HepG2 (cell line): ENCODE measurements around the gene CDK5RAP2. TPM values are rescaled to one million over a fixed set of nuclear protein-coding genes. Genes with fewer than 3 reads are reported as not detected.

Experiments used
- FOXP1 ChIP-seq, 2 experiments: fragments of 450-650 bp in 1 of 2; IDR thresholded peaks; 2 replicates each; pipeline ENCODE4 v1.6.1; 2017 to 2018; ENCODE audit warnings: antibody characterized with exemption in 1 of 2
- GFI1 ChIP-seq: sonication (generic); formaldehyde crosslinking; IDR thresholded peaks from 2 replicates; pipeline ENCODE4 v1.5.0; 2020; ENCODE audit warnings: missing genetic modification reagents, mild to moderate bottlenecking, borderline replicate concordance
- GZF1 ChIP-seq: sonication (generic); formaldehyde crosslinking; IDR thresholded peaks from 2 replicates; pipeline ENCODE4 v1.5.1; 2020; ENCODE audit warnings: mild to moderate bottlenecking, missing genetic modification reagents
- NR2C2 ChIP-seq: sonication (generic); formaldehyde crosslinking; IDR thresholded peaks from 2 replicates; pipeline ENCODE4 v1.4.0; 2020; ENCODE audit warnings: missing genetic modification reagents, mild to moderate bottlenecking, moderate library complexity, borderline replicate concordance
- NR2F1 ChIP-seq, 2 experiments: fragments of 450-650 bp in 1 of 2; formaldehyde crosslinking in 1 of 2; IDR thresholded peaks; 2 replicates each; pipeline versions ENCODE4 v1.5.0 to v1.6.1; 2016 to 2020; ENCODE audit warnings: mild to moderate bottlenecking in 1 of 2, missing compliant biosample characterization in 1 of 2, missing genetic modification reagents in 1 of 2, moderate library complexity in 1 of 2
- RARG ChIP-seq: sonication (generic); formaldehyde crosslinking; IDR thresholded peaks from 2 replicates; pipeline ENCODE4 v1.4.0; 2020; ENCODE audit warnings: low read depth, mild to moderate bottlenecking, missing genetic modification reagents
- REXO4 ChIP-seq: sonication (generic); formaldehyde crosslinking; IDR thresholded peaks from 2 replicates; pipeline ENCODE4 v1.8.0; 2022; ENCODE audit warnings: missing genetic modification reagents, mild to moderate bottlenecking, borderline replicate concordance
- SOX5 ChIP-seq: IDR thresholded peaks from 2 replicates; pipeline ENCODE4 v1.6.1; 2016; ENCODE audit warnings: borderline replicate concordance
- SP140L ChIP-seq: sonication (generic); formaldehyde crosslinking; IDR thresholded peaks from 2 replicates; pipeline ENCODE4 v1.4.0; 2020; ENCODE audit warnings: missing genetic modification reagents, borderline replicate concordance
- SSRP1 ChIP-seq: IDR thresholded peaks from 2 replicates; pipeline ENCODE4 v1.6.1; 2016; ENCODE audit warnings: control low read depth
- ZKSCAN8 ChIP-seq: IDR thresholded peaks from 2 replicates; pipeline ENCODE4 v1.6.1; 2016; ENCODE audit warnings: borderline replicate concordance, missing genetic modification reagents, missing compliant biosample characterization
- ZNF337 ChIP-seq: sonication (generic); formaldehyde crosslinking; IDR thresholded peaks from 2 replicates; pipeline ENCODE4 v1.5.1; 2020; ENCODE audit warnings: missing genetic modification reagents, low read depth, mild to moderate bottlenecking, borderline replicate concordance
- ZNF446 ChIP-seq: sonication (generic); formaldehyde crosslinking; IDR thresholded peaks from 2 replicates; pipeline ENCODE4 v1.5.0; 2020; ENCODE audit warnings: mild to moderate bottlenecking, missing genetic modification reagents
- ZNF510 ChIP-seq: sonication (generic); formaldehyde crosslinking; IDR thresholded peaks from 2 replicates; pipeline ENCODE4 v1.4.0; 2020; ENCODE audit warnings: low read depth, mild to moderate bottlenecking, missing genetic modification reagents
- polyA plus RNA-seq, 8 experiments: library from polyadenylated mRNA; depleted of rRNA in 3 of 8; stranded (reverse) in 7 of 8; unstranded in 1 of 8; fragments of >200 nt; fragmentation: Illumina TruSeq in 4 of 8; extraction: Trizol in 4 of 8; gene quantifications; 2 replicates each; pipeline versions ENCODE4 v1.2.1 to v1.2.3, GENCODE V29; 2011 to 2016; ENCODE audit warnings: low read depth in 4 of 8, missing spikeins in 1 of 8, mixed read lengths in 1 of 8; ENCODE audit not compliant: insufficient read depth in 1 of 8
- total RNA-seq, 5 experiments: library from RNA; depleted of rRNA; stranded (reverse); fragments of >200 nt; fragmentation: Illumina TruSeq; extraction: Trizol; gene quantifications; 2 replicates each; pipeline ENCODE4 v1.2.3, GENCODE V29; 2016; ENCODE audit warnings: low read depth in 1 of 5
- TF ChIP-seq, protein P1 (sequence below): sonication (generic); formaldehyde crosslinking; IDR thresholded peaks from 2 replicates; pipeline ENCODE4 v1.5.1; 2020; ENCODE audit warnings: missing genetic modification reagents, mild to moderate bottlenecking, borderline replicate concordance
- TF ChIP-seq, protein P2 (sequence below), 2 experiments: sonication (generic) in 1 of 2; formaldehyde crosslinking in 1 of 2; IDR thresholded peaks; 2 replicates each; pipeline versions ENCODE4 v1.5.1 to v1.6.1; 2011 to 2020; ENCODE audit warnings: borderline replicate concordance in 1 of 2, low read depth in 1 of 2, low read length in 1 of 2, mild to moderate bottlenecking in 1 of 2, missing genetic modification reagents in 1 of 2, moderate library complexity in 1 of 2
- TF ChIP-seq, protein P3 (sequence below): sonication (generic); formaldehyde crosslinking; IDR thresholded peaks from 2 replicates; pipeline ENCODE4 v1.5.0; 2020; ENCODE audit warnings: missing genetic modification reagents
- TF ChIP-seq, protein P4 (sequence below): IDR thresholded peaks from 2 replicates; pipeline ENCODE4 v1.6.1; 2016
- TF ChIP-seq, protein P5 (sequence below): sonication (generic); formaldehyde crosslinking; IDR thresholded peaks from 2 replicates; pipeline ENCODE4 v1.8.1; 2022; ENCODE audit warnings: low read depth, mild to moderate bottlenecking, missing genetic modification reagents

The CDK5RAP2 gene
- total and polyA plus RNA-seq, 2 of the 13 experiments (the other 11 are each of a cell fraction or from before 2014, with no cell fraction given) = 31.8 to 42.2 TPM

DNA sequence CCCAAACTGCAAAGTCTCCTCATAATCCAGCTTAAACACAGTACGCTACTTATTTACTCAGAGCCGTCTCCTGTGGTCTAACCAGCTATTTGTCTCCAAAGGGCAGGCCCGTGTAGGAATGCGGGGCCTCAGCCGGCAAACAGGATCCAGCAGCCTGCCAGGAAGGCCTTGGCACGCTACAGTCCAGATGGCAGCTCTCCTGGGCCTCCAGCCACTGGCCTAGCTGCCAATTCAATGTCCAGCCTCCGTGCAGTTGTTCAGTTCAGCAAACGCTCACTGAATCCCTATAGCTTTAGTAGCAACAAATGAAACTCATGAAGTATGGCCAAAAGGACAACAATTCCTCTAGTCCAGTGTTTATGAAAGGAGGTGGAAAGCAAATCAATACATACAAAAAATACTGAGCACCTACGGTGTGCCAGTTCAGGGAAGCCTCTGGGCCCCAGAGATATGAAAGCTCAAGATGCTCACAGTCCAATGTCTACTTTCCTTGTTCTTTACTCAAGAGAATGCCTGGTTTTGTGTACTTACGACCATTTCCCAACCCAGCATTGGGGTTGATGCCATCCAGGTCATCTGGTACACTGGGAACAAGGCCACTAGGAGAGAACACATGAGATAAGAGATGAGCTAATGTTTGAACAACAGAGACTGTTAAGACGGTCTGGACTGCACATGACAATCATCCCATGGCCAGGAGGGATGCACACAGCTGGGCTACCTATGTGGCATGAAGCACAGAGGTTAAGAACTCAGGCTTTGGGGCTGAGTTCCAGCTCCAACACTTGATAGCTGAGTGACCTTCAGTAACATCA lies 8.3 kb downstream of the CDK5RAP2 start (continued):
- TF ChIP-seq, protein P1, sequence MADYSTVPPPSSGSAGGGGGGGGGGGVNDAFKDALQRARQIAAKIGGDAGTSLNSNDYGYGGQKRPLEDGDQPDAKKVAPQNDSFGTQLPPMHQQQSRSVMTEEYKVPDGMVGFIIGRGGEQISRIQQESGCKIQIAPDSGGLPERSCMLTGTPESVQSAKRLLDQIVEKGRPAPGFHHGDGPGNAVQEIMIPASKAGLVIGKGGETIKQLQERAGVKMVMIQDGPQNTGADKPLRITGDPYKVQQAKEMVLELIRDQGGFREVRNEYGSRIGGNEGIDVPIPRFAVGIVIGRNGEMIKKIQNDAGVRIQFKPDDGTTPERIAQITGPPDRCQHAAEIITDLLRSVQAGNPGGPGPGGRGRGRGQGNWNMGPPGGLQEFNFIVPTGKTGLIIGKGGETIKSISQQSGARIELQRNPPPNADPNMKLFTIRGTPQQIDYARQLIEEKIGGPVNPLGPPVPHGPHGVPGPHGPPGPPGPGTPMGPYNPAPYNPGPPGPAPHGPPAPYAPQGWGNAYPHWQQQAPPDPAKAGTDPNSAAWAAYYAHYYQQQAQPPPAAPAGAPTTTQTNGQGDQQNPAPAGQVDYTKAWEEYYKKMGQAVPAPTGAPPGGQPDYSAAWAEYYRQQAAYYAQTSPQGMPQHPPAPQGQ = no peak
- TF ChIP-seq, protein P2, sequence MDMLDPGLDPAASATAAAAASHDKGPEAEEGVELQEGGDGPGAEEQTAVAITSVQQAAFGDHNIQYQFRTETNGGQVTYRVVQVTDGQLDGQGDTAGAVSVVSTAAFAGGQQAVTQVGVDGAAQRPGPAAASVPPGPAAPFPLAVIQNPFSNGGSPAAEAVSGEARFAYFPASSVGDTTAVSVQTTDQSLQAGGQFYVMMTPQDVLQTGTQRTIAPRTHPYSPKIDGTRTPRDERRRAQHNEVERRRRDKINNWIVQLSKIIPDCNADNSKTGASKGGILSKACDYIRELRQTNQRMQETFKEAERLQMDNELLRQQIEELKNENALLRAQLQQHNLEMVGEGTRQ (IDR thresholded peaks at IDR 0.05; ENCODE audit: low read depth, low read length) = peak; percentile 40; the same call in 1 of the 2 replicates
- TF ChIP-seq, protein P2 (CRISPR knock-in tag; IDR thresholded peaks at IDR 0.05; ENCODE audit: borderline replicate concordance) = peak; percentile 42; the same call in 1 of the 2 replicates
- TF ChIP-seq FOXP1 (IDR thresholded peaks at IDR 0.05) (peak; percentile 58; the same call in 1 of the 2 replicates), FOXP1 (CRISPR knock-in tag; IDR thresholded peaks at IDR 0.05) (peak; percentile 94), ZNF446 (CRISPR knock-in tag) (no peak), ZNF510 (CRISPR knock-in tag) (no peak), ZKSCAN8 (peak; percentile 84; the same call in 1 of the 2 replicates), RARG (CRISPR knock-in tag) (no peak), GFI1 (CRISPR knock-in tag) (peak; percentile 100), SSRP1 (CRISPR knock-in tag) (0 out of 2 replicates have a peak, but pooled peaks have one; percentile 62), SOX5 (peak; percentile 95), REXO4 (no peak), SP140L (CRISPR knock-in tag) (peak; percentile 26; the same call in 1 of the 2 replicates), NR2F1 (CRISPR knock-in tag; IDR thresholded peaks at IDR 0.05) (peak; percentile 19 to 82; a peak in 2 of 4 replicates), ZNF337 (CRISPR knock-in tag) (peak; percentile 62; the same call in 1 of the 2 replicates), NR2C2 (CRISPR knock-in tag) (peak; percentile 74; the same call in 1 of the 2 replicates), GZF1 (CRISPR knock-in tag) (peak; percentile 59; the same call in 1 of the 2 replicates)
- TF ChIP-seq, protein P3, sequence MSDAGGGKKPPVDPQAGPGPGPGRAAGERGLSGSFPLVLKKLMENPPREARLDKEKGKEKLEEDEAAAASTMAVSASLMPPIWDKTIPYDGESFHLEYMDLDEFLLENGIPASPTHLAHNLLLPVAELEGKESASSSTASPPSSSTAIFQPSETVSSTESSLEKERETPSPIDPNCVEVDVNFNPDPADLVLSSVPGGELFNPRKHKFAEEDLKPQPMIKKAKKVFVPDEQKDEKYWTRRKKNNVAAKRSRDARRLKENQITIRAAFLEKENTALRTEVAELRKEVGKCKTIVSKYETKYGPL (CRISPR knock-in tag) = no peak; the same call in 1 of the 2 replicates
- TF ChIP-seq, protein P4, sequence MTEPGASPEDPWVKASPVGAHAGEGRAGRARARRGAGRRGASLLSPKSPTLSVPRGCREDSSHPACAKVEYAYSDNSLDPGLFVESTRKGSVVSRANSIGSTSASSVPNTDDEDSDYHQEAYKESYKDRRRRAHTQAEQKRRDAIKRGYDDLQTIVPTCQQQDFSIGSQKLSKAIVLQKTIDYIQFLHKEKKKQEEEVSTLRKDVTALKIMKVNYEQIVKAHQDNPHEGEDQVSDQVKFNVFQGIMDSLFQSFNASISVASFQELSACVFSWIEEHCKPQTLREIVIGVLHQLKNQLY = peak; percentile 98
- TF ChIP-seq, protein P5, sequence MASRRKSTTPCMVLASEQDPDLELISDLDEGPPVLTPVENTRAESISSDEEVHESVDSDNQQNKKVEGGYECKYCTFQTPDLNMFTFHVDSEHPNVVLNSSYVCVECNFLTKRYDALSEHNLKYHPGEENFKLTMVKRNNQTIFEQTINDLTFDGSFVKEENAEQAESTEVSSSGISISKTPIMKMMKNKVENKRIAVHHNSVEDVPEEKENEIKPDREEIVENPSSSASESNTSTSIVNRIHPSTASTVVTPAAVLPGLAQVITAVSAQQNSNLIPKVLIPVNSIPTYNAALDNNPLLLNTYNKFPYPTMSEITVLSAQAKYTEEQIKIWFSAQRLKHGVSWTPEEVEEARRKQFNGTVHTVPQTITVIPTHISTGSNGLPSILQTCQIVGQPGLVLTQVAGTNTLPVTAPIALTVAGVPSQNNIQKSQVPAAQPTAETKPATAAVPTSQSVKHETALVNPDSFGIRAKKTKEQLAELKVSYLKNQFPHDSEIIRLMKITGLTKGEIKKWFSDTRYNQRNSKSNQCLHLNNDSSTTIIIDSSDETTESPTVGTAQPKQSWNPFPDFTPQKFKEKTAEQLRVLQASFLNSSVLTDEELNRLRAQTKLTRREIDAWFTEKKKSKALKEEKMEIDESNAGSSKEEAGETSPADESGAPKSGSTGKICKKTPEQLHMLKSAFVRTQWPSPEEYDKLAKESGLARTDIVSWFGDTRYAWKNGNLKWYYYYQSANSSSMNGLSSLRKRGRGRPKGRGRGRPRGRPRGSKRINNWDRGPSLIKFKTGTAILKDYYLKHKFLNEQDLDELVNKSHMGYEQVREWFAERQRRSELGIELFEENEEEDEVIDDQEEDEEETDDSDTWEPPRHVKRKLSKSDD (CRISPR knock-in tag) = peak; percentile 61; the same call in 1 of the 2 replicates
